HG03354 (cell line): ENCODE measurements around the gene TOMM40.
"Not testable (repeated sequence)": the region's sequence is repeated elsewhere in the genome, so short reads cannot be mapped to it uniquely, and the experiment has no call there.

Experiments used
- ATAC-seq: cut with Tn5 transposase; IDR thresholded peaks from one replicate; pipeline ENCODE4 v1.9.1; 2021; ENCODE audit warnings: mild to moderate bottlenecking; ENCODE audit not compliant: unreplicated experiment, poor library complexity, severe bottlenecking

TOMM40 gene

DNA sequence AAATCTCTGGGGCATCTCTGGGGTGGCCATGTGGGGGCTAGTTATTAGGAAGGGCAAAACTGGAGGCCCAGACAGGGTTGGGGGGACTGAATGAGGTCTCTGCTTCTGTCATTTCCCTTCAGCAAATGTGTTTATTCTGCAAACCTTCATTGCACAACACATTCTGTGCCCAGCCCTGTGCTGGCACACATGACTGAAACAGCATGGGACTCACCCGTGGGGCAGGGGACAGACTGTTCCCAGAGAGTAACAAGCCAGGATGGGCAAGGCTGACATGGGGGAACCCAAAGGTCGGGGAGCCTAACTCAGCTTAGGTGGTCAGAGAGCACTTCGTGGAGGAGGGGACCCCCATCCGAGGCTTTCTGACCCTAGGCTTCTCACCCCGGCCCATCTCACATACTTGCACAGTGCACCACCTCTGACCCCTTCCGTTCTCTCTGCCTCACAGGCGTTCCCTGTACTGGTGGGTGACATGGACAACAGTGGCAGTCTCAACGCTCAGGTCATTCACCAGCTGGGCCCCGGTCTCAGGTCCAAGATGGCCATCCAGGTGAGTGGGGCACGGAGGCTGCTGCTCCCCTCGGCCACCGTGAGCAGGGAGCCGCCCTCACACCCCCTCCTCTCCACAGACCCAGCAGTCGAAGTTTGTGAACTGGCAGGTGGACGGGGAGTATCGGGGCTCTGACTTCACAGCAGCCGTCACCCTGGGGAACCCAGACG lies 2.4 kb downstream of the TOMM40 start:
- no peak for ATAC-seq

DNA sequence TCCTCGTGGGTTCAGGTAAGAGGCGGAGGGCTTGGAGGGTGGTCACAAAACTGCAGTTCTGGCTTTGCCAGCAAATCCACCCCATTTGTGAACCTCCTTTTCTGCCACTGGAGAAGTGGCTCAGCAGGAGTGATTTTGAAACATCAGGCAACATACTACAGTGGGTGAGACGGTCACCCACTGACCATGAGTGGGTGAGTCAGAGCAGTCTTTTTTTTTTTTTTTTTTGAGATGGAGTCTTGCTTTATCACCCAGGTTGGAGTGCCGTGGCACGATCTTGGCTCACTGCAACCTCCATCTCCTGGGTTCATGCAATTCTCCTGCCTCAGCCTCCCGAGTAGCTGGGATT lies 3.0 kb downstream of the TOMM40 start:
- ATAC-seq, result no peak

DNA sequence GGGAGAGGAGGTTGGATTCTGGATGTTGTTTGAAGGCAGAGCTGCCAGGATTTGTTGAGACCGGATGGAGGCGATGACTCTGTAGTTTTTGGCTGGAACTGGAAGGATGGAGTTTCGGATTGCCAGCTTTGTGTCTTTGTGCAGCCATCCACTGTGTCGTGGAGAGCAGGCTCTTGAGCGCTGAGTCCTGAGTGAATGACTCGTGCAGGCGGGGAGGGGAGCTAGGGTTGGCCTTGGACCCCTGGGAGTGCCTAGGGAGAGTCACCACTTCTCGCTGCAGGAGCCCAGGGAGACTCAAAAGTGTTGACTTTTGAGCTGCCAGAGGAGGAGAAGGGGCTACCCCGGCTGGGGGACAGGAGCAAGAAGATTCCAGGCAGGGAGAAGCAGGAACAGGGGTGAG lies 3.9 kb downstream of the TOMM40 start:
- no peak for ATAC-seq

DNA sequence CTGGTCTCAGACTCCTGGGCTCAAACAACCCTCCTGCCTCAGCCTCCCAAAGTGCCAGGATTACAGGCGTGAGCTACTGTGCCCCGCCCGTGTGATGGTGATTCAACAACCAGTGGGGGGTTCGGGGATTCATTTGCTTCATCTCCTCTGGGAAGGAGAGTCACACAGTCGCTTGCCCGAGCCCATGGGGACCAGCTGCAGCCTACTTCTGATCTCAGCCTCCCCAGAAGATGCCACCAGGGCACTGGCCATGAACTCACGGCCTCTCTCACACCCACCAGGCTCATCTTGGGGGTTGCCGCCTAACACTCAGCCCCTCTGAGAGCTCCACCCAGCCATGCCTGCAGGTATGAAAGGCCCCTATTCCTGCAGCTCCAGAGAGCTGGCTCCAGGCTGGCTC lies 6.8 kb downstream of the TOMM40 start:
- no peak for ATAC-seq

DNA sequence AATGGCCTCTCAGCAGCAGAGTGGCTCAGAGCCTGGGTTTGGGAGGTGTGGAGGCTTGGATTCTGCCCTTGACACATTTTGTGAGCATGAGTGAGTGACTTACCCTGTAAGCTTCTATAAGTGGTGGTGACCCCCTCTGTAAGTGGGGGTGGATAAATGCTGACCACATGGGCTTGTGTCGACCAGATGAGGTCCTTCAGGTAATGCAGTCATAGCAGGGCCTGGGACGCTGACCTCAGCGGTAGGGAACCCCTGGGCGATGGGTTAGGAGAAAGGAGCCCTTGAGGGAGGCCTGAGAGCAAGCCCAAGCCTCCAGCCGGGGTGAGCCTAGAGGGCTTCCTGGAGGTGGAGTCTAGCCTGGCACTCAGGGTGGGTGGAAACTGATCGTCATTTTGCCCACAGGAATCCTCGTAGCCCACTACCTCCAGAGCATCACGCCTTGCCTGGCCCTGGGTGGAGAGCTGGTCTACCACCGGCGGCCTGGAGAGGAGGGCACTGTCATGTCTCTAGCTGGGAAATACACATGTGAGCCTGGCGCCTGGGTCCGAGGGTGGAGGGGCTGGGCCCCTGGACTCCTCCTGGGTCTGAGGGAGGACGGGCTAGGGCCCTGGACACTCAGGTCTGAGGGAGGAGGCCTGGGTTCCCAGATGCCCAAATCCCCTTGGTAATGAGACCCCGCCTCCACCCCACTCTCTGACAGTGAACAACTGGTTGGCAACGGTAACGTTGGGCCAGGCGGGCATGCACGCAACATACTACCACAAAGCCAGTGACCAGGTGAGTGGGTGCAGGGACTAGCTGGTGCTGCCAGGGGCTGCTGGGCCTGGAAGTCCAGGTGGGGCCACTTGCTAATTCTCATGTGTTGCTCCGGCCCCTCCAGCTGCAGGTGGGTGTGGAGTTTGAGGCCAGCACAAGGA lies 9.5 kb downstream of the TOMM40 start:
- ATAC-seq, result no peak

DNA sequence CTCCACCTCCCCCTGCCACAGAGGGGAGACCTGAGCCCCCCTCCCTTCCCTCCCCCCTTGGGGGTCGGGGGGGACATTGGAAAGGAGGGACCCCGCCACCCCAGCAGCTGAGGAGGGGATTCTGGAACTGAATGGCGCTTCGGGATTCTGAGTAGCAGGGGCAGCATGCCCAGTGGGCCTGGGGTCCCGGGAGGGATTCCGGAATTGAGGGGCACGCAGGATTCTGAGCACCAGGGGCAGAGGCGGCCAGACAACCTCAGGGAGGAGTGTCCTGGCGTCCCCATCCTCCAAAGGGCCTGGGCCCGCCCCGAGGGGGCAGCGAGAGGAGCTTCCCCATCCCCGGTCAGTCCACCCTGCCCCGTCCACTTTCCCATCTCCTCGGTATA lies 12.2 kb downstream of the TOMM40 start:
- ATAC-seq, result no peak

DNA sequence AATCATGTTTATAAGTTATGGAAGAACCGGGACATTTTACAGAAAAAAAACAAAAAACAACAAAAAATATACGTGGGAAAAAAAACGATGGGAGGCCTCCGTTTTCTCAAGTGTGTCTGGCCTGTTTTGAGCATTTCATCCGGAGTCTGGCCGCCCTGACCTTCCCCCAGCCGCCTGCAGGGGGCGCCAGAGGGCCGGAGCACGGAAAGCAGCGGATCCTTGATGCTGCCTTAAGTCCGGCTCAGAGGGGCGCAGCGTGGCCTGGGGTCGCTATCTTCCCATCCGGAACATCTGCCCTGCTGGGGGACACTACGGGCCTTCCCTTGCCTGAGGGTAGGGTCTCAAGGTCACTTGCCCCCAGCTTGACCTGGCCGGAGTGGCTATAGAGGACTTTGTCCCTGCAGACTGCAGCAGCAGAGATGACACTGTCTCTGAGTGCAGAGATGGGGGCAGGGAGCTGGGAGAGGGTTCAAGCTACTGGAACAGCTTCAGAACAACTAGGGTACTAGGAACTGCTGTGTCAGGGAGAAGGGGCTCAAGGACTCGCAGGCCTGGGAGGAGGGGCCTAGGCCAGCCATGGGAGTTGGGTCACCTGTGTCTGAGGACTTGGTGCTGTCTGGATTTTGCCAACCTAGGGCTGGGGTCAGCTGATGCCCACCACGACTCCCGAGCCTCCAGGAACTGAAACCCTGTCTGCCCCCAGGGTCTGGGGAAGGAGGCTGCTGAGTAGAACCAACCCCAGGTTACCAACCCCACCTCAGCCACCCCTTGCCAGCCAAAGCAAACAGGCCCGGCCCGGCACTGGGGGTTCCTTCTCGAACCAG lies 12.8 kb downstream of the TOMM40 start:
- no peak for ATAC-seq

DNA sequence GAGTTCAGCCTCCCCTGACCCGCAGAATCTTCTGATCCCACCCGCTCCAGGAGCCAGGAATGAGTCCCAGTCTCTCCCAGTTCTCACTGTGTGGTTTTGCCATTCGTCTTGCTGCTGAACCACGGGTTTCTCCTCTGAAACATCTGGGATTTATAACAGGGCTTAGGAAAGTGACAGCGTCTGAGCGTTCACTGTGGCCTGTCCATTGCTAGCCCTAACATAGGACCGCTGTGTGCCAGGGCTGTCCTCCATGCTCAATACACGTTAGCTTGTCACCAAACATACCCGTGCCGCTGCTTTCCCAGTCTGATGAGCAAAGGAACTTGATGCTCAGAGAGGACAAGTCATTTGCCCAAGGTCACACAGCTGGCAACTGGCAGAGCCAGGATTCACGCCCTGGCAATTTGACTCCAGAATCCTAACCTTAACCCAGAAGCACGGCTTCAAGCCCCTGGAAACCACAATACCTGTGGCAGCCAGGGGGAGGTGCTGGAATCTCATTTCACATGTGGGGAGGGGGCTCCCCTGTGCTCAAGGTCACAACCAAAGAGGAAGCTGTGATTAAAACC lies 13.5 kb downstream of the TOMM40 start:
- no peak for ATAC-seq

DNA sequence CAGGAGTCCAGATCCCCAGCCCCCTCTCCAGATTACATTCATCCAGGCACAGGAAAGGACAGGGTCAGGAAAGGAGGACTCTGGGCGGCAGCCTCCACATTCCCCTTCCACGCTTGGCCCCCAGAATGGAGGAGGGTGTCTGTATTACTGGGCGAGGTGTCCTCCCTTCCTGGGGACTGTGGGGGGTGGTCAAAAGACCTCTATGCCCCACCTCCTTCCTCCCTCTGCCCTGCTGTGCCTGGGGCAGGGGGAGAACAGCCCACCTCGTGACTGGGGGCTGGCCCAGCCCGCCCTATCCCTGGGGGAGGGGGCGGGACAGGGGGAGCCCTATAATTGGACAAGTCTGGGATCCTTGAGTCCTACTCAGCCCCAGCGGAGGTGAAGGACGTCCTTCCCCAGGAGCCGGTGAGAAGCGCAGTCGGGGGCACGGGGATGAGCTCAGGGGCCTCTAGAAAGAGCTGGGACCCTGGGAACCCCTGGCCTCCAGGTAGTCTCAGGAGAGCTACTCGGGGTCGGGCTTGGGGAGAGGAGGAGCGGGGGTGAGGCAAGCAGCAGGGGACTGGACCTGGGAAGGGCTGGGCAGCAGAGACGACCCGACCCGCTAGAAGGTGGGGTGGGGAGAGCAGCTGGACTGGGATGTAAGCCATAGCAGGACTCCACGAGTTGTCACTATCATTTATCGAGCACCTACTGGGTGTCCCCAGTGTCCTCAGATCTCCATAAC lies 14.5 kb downstream of the TOMM40 start, which contains the start of gene APOE:
TSS of gene APOE (plus strand) at position 360 of the 724 bp plus-strand sequence. CDS start 829 bp downstream, outside the sequence.
- ATAC-seq, result no peak

DNA sequence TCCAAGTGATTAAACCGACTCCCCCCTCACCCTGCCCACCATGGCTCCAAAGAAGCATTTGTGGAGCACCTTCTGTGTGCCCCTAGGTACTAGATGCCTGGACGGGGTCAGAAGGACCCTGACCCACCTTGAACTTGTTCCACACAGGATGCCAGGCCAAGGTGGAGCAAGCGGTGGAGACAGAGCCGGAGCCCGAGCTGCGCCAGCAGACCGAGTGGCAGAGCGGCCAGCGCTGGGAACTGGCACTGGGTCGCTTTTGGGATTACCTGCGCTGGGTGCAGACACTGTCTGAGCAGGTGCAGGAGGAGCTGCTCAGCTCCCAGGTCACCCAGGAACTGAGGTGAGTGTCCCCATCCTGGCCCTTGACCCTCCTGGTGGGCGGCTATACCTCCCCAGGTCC lies 16.6 kb downstream of the TOMM40 start:
- no peak for ATAC-seq

DNA sequence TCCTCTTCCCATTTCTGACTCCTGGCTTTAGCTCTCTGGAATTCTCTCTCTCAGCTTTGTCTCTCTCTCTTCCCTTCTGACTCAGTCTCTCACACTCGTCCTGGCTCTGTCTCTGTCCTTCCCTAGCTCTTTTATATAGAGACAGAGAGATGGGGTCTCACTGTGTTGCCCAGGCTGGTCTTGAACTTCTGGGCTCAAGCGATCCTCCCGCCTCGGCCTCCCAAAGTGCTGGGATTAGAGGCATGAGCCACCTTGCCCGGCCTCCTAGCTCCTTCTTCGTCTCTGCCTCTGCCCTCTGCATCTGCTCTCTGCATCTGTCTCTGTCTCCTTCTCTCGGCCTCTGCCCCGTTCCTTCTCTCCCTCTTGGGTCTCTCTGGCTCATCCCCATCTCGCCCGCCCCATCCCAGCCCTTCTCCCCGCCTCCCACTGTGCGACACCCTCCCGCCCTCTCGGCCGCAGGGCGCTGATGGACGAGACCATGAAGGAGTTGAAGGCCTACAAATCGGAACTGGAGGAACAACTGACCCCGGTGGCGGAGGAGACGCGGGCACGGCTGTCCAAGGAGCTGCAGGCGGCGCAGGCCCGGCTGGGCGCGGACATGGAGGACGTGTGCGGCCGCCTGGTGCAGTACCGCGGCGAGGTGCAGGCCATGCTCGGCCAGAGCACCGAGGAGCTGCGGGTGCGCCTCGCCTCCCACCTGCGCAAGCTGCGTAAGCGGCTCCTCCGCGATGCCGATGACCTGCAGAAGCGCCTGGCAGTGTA lies 17.2 kb downstream of the TOMM40 start:
- ATAC-seq, result no peak

DNA sequence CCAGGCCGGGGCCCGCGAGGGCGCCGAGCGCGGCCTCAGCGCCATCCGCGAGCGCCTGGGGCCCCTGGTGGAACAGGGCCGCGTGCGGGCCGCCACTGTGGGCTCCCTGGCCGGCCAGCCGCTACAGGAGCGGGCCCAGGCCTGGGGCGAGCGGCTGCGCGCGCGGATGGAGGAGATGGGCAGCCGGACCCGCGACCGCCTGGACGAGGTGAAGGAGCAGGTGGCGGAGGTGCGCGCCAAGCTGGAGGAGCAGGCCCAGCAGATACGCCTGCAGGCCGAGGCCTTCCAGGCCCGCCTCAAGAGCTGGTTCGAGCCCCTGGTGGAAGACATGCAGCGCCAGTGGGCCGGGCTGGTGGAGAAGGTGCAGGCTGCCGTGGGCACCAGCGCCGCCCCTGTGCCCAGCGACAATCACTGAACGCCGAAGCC lies 17.8 kb downstream of the TOMM40 start:
- no peak for ATAC-seq

DNA sequence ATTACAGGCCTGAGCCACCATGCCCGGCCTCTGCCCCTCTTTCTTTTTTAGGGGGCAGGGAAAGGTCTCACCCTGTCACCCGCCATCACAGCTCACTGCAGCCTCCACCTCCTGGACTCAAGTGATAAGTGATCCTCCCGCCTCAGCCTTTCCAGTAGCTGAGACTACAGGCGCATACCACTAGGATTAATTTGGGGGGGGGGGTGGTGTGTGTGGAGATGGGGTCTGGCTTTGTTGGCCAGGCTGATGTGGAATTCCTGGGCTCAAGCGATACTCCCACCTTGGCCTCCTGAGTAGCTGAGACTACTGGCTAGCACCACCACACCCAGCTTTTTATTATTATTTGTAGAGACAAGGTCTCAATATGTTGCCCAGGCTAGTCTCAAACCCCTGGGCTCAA lies 18.7 kb downstream of the TOMM40 start:
- no peak for ATAC-seq

DNA sequence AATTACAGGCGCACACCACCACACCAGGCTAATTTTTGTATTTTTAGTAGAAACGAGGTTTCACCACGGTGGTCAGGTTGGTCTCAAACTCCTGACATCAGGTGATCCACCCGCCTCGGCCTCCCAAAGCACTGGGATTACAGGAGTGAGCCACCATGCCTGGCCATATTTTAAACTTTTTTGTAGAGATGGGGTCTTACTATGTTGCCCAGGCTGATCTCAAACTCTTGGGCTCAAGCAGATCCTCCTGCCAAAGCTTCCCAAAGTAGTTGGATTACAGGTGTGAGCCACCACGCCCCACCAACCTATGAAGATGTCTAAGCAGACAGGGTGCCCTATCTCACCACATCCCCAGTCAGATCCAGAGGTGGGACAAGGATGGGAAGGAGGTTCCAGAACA lies 20.8 kb downstream of the TOMM40 start:
- not testable (repeated sequence) for ATAC-seq

DNA sequence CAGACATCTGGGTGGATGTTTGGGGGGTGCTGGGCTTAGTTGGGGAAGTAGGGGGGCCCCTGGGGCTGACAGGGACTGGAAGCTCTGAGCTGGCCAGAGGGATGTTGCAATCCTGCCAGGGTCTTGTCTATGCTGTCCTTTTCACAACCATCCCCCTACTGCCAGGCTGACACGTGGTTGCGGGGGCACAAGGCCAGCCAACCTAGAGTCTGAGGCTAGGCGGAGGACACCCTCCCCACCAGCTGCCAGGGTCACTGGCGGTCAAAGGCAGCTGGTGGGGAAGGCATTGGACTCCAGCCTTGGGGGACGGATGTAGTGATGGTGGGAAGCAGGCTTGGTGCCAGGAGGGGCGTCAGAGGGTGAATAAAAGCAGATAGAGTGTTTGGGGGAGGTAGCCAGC lies 21.8 kb downstream of the TOMM40 start:
- no peak for ATAC-seq

DNA sequence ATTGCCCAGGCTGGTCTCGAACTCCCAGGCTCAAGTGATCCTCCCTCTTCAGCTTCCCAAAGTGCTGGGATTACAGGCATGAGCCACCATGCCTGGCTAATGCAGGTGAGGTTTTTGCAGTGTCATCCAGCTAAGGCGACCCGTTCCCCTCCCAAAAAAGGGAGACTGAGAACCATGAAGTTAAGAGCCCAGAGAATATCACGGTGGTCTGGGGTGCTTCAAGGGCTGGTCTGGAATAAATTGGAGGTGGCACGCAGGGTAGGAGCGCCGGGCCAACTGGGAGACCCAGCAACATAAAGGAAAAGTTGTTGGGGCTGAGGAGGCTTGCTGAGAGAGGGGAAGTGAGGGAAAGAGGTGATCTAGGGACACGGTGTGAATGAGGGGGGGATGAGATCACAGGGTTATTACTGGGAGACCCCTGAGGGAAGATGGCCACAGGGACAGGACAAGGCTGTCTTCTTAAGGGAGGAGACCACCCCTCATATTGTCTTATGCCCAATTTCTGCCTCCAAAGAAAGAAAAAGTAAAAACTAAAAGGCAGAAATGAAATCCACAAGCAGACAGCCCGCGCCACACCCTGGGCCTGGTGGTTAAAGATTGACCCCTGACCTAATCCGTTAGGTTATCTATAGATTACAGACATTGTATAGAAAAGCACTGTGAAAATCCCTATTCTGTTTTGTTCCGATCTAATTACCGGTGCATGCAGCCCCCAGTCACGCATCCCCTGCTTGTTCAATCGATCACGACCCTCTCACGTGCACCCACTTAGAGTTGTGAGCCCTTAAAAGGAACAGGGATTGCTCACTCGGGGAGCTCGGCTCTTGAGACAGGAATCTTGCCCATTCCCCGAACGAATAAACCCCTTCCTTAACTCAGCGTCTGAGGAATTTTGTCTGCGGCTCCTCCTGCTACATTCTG lies 22.7 kb downstream of the TOMM40 start:
- not testable (repeated sequence) for ATAC-seq

DNA sequence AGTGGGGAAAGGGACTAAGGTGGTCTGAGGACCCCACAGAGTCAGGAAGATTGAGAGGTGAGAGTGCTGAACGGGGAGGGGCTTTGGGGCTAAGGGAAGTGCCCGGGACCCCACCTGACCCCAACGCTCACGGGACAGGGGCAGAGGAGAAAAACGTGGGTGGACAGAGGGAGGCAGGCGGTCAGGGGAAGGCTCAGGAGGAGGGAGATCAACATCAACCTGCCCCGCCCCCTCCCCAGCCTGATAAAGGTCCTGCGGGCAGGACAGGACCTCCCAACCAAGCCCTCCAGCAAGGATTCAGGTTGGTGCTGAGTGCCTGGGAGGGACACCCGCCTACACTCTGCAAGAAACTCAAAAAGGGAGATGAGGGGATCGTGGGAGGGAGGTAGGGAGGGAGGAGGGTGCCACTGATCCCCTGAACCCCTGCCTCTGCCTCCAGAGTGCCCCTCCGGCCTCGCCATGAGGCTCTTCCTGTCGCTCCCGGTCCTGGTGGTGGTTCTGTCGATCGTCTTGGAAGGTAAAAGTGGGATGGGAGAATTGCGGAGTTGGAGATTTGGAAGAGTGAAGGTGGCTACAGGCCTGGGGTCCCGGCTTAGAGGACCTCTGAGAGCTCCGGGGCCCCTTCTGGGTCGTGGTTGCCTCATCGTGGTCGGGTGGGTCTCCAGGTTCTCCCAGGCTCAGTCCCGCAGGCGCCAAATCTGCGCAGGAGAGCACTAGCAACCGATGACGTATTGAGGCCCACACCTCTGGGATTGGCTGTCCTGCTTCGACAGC lies 23.6 kb downstream of the TOMM40 start, which contains the start of gene APOC1:
TSS of gene APOC1 (plus strand) at position 176 of the 774 bp plus-strand sequence. CDS start at position 460, 284 bp downstream.
- ATAC-seq, result peak; percentile 93
